ENCODE data around the gene PLK3.
"Not testable (repeated sequence)": the region's sequence is repeated elsewhere in the genome, so short reads cannot be mapped to it uniquely, and the experiment has no call there.

The PLK3 gene

GRCh38 chr1:44786841-44787426 is 13.2 kb upstream of the PLK3 start:
- no peak for DNase-seq (ENCODE audit: extremely low read depth in 1 of 2, low read depth in 1 of 2)

GRCh38 chr1:44787506-44787905 is 12.7 kb upstream of the PLK3 start:
- no peak for DNase-seq (ENCODE audit: extremely low read depth in 1 of 2, low read depth in 1 of 2)

GRCh38 chr1:44788120-44788860 is 11.9 kb upstream of the PLK3 start, which contains the start of gene BEST4:
Gene BEST4 (minus strand): TSS chr1:44788170. CDS start chr1:44787705, 465 bp downstream.
- no peak for DNase-seq (ENCODE audit: extremely low read depth in 1 of 2, low read depth in 1 of 2)

- no peak for DNase-seq (ENCODE audit: extremely low read depth in 1 of 2, low read depth in 1 of 2)
Measured at GRCh38 chr1:44790968-44791801, 9.0 kb upstream of the PLK3 start.

- DNase-seq (ENCODE audit: extremely low read depth in 1 of 2, low read depth in 1 of 2), result no peak
Measured at GRCh38 chr1:44792736-44793502, 7.3 kb upstream of the PLK3 start.

- DNase-seq (ENCODE audit: extremely low read depth in 1 of 2, low read depth in 1 of 2), result not testable (repeated sequence)
Measured at GRCh38 chr1:44797886-44798285, 2.3 kb upstream of the PLK3 start.

GRCh38 chr1:44798481-44799365 is 1.5 kb upstream of the PLK3 start:
- DNase-seq (ENCODE audit: extremely low read depth in 1 of 2, low read depth in 1 of 2), result no peak

GRCh38 chr1:44801491-44802305 is 1.5 kb downstream of the PLK3 start:
- no peak for DNase-seq (ENCODE audit: extremely low read depth in 1 of 2, low read depth in 1 of 2)

GRCh38 chr1:44802306-44803061 is 2.3 kb downstream of the PLK3 start:
- DNase-seq (ENCODE audit: extremely low read depth in 1 of 2, low read depth in 1 of 2), result no peak

GRCh38 chr1:44803062-44803311 is 2.8 kb downstream of the PLK3 start:
- DNase-seq (ENCODE audit: extremely low read depth in 1 of 2, low read depth in 1 of 2), result no peak

- DNase-seq (ENCODE audit: extremely low read depth in 1 of 2, low read depth in 1 of 2), result no peak
Measured at GRCh38 chr1:44803312-44804095, 3.3 kb downstream of the PLK3 start.

GRCh38 chr1:44805311-44806024 is 5.3 kb downstream of the PLK3 start:
- no peak for DNase-seq (ENCODE audit: extremely low read depth in 1 of 2, low read depth in 1 of 2)

- no peak for DNase-seq (ENCODE audit: extremely low read depth in 1 of 2, low read depth in 1 of 2)
Measured at GRCh38 chr1:44806025-44806703, 6.0 kb downstream of the PLK3 start.

- DNase-seq (ENCODE audit: extremely low read depth in 1 of 2, low read depth in 1 of 2), result no peak
Measured at GRCh38 chr1:44806704-44807363, 6.7 kb downstream of the PLK3 start, which contains the start of gene DYNLT4. Gene DYNLT4 (minus strand): TSS chr1:44807351. CDS start chr1:44806668, 683 bp downstream.

GRCh38 chr1:44807364-44808062 is 7.3 kb downstream of the PLK3 start:
- DNase-seq (ENCODE audit: extremely low read depth in 1 of 2, low read depth in 1 of 2), result peak; percentile 83 to 92
